ENCODE results near the gene ZNF407.
A peak's percentile ranks its signal among the peaks of the same experiment; 100 is the strongest.

The ZNF407 gene

DNA sequence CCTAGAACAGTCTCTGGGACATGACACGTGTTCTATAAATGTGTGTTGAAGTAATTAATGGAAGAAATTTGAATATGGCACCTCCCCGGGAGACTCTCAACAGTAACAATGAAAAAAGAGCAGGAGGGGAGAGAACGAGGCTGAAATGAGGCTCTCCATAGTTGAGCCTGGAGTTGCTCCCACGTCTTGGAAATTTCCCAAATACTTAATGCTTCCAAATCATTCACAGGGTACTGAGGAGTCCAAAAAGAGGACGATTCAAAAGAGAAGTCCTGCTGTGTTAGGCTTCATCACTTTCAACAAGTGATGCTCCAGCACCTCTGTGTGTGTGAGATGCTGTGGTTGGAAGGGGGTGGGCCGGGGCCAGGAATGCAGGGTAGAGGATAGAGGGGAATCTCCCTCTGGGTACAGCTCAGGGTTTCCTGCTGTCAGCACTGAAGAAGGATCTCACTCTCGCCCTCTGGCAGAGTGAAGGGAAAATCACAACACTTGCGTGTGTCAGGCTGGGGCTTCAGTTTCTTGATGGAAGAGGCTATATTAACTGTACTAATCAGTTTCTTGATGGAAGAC is 18.1 kb upstream of the ZNF407 start:
- DNase-seq (ENCODE audit: low spot score): no peak

DNA sequence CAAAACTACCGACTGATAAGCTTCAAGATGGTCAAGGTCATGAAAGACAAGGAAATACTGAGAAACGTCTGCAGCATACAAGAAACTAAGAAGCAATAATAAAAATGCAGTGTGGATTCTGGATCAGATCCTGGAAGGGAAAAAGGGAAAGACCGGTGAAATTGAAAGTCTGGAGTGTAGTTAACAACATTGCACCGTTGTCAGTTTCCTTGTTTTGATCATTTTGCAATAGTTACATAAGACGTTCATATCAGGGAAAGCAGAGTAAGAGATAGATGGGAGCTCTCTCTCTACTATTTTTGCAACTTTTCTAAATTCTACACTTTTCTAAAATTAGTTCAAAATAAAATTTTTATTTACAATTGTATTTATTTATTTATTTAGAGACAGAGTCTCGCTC is 15.0 kb upstream of the ZNF407 start:
- DNase-seq (ENCODE audit: low spot score): no peak

DNA sequence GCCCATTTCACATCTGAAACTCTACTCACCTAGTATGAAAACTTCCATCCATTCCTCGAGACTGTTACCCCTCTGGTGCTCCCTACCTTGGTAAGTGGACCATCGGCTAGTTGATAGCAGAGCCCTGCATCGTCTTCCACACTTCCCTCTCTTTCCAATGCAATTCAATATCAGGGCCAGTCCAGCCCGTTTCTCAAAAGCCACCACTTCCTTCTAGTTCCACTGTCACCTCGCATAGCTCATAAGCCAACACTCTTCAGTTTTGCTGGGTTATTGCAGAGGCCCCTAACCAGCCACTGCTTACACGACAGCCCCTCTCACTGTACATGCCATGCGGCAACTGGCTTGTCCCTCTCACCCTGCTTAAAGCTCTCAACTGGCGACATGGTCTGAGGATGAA is 10.2 kb upstream of the ZNF407 start:
- no peak for DNase-seq (ENCODE audit: low spot score)

DNA sequence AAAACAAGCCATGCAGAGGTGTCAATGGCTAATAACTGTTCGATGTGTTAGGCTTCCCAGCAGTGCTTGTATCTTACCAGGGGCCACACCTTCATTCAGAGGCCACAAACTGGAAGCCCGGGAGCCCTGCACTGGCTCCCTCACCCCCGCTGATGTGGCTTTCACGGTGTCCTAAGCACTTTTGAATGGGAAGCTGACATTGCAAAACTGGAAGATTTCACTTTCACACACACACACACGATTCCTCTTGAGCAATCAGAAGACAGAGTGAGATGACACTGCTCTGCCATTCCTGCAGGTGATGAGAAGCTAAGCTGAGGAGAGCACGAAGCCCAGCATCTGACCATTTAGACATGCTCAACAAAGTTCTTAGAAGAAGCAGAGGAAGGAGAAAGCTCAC is 8.6 kb upstream of the ZNF407 start:
- DNase-seq (ENCODE audit: low spot score): no peak

DNA sequence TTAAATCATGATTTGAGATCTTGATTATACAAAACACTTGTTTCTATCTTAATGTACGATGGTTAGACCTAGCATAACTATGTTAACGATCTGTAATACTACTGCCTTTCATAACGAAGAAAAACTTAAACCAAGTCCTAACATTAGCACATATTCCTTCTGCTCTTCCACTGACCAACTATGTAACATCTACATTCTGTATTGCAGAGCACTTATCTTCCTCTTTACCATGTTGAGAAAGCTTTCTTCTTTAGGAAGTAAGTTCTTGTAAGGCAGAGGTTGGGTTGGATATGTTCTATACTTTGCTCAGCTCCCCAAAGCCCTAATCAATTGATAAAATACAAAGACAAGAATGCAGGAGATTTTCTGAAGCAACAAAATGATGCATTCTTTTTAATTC is 7.9 kb upstream of the ZNF407 start:
- DNase-seq (ENCODE audit: low spot score): no peak

DNA sequence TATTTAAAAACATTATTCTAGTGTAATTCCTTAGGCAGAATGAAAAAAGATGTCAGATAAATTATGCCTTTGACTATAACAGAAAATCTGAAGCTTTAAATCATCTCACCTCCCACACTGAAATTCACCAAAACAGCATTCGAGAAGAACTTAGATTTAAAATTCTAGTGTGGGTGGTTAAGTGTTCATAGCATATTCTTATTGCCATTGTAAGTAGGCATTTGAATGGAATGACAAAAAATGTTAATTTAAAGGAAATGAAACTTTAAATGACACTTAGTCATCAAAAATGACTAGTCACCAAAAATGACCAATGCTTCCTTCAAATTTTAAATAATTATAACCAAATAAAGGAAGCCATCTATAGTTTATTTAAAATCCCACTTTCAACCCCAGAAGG is 7.0 kb upstream of the ZNF407 start:
- DNase-seq (ENCODE audit: low spot score): no peak

DNA sequence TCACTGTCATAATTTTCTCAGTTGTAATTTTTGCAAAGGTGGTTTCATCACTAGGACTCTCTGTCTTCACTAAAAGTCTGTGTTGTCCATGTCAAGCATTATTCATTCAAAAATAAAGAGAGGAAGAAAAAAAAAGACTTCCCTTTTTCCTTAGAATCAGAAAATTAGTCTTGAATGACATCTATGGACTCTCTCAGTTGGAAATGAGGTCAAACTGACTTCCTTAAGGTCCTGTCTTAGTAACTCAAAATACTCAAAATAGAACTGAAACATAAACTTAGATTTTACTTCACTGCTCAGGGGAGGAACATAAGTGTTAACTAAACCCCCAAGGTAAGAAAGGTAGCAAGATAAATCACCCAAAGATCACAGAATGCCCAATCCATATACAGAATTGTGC is 2.2 kb upstream of the ZNF407 start:
- no peak for DNase-seq (ENCODE audit: low spot score)

DNA sequence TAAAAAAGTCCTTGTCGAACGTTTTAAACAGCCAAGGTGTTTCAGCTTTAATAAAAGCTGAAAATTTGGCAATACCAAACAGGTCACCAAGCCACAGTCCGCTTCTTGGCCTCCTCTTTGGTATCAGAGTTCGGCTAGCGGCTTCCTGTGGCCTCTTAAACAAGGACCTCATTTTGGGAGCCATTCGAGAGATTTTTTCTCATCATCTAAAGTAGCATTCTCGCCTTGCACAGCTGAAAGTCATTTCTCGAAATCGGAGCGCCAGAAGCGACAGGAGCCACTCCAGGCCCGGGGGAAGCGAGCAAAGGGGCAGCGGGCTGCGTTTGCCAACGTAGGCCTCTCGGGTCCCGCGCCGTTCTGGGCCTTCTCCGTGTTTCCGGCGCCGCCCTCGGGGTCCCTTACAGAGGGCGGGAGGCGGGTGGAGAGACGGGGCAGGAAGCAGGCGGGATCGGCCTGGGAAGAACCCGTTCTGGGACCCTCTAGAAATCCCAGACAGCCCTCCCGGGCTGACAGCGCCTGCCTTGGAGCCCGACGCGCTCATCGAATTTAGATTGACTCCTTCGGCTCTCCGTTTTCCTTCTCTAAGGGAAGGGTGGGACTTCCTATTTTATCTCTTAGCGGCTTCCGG is 522 bp upstream of the ZNF407 start:
- DNase-seq (ENCODE audit: low spot score): no peak

DNA sequence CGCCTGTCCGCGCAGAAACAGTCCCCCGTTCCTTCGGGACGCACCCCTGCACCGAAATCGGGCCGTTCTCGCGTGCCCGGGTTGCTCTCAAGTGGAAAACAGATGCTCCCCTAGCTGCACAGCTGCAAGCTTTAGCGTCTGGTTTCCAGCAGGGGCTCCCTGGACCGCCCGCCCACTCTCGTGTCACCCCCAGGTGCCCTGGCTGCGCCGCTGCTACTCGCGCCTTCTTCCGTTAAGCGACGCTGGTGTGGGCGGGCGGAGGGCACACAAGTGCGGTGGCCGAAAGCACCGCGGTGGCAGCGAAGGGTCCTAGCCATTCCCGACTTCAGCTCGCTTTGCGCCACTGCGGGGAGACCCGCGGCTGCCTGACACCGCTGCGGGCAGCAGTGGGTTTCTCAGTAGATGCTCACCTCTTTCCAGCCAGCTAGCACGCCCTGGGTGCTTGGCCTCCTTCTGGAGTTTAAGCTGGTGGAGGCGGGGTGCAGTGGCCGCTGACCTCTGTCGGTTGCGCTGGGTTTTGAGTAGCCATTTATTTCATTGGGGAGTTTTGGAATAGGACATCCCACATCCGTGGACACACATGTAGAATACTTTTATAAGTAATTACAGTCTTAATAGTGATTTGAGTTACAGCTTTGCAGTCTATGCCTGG is 806 bp downstream of the ZNF407 start:
- DNase-seq (ENCODE audit: low spot score): peak; percentile 82

DNA sequence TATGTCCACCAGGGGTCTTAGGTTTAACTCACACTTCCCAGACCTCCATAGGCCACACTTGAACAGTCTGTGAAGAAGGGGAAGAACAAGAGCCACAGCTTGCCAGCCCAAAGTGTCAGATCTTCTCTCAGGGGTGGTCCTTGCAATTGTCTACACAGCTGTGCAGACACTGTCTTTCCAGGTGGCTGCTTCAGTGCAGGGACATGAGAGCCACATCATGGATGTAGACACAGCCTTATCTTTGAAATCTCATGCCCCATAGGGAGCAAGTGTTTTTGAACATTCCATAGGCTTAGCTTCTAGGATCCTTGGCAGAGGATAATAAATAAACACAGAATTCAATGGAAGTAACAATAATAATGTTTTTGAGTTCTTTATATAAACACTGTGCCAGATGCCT is 6.7 kb downstream of the ZNF407 start:
- DNase-seq (ENCODE audit: low spot score): no peak

DNA sequence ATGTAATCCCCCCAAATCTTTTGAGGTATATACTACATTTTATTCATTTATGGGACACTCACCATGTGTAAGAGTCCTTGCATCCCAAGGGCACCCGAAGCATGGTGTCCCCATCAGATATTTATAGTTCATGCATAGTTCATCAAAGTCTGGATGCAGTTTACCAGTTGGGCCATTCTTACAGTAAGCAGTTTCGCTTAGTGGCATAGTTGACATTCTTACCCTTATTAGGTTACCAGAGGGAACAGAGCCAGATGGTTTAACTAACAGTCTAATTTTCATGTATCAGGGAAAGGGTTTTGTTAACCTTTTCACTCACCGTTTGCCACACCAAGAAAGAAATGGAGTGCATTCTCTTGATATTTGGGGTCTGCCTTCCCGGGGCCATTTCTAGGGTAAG is 7.1 kb downstream of the ZNF407 start:
- DNase-seq (ENCODE audit: low spot score): no peak

DNA sequence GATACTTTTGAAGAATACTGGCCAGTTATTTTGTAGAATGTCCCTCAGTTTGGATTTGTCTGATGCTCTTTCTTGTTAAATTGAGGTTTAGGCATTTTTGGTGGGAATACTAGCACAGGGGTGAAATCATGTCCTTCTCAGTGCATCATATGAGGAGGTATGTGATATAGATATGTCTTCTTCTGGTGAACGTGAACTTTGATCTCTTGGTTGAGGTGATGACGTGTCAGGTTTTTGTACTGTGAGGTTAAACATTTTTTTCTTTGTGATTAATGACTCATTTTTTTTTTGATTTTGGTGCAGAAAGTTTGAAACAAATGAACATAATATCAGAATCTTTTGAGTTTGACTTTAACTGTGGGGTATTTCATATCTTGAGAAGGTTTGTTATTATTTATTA is 11.0 kb downstream of the ZNF407 start:
- DNase-seq (ENCODE audit: low spot score): no peak

DNA sequence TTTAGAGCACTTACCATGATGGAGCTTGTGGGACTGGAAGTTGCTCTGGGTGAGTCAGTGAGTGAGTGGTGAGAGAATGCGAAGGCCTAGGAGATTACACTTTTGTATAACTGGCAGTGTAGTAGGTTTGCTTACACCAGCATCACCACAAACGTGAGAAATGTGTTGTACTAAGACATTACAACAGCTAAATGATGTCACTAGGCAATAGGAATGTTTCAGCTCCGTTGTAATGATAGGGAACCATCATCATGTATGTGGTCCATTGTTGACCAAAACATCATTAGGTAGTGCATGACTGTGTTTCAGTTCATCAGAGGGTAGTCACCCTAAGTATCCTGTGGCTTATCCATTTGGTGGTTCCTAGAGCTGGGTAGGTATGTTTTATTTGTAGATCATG is 11.9 kb downstream of the ZNF407 start:
- DNase-seq (ENCODE audit: low spot score): no peak

DNA sequence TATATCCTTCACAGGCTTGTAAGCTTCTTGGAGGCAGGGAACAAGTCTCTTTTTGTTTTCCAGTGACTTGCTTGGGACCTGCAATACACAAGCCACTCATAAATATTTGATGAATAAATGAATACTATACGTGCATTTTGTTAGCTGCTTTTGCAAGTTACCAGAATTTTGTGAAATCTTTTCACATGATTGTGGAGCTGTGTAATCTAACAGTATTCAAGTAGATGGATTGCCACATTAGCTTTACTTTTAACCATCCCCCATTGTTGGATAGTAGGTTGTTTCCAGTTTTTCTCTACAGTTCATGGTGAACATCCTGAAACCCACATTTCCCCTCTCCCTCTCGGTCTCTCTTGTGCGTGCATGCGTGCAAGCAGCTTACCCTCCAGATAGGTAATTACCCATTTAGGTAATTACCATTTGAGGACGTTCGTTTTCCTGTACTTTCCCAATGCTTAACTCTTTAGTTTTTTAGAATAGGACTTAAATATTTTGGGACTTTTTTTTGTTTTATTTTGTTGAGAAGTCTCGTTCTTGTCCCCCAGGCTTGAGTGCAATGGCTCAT is 12.5 kb downstream of the ZNF407 start:
- no peak for DNase-seq (ENCODE audit: low spot score)

DNA sequence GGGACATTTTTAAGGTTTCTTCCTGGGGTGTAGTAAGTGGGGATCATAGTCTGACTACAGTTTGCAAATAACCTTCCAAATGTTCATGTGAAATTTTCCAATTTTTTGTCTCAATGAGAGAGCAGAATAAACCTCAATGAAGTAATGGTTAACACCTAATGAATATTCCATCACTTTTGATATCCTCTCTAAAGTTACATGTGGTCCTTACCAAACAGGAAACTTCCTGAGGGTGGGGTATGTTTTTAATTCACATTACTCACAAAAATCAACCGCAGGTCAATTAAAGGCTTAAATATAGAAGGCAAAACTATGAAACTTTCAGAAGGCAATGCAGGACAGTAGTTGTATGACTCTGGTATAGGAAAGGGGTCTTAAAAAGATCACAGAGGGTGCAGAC is 13.2 kb downstream of the ZNF407 start:
- no peak for DNase-seq (ENCODE audit: low spot score)

DNA sequence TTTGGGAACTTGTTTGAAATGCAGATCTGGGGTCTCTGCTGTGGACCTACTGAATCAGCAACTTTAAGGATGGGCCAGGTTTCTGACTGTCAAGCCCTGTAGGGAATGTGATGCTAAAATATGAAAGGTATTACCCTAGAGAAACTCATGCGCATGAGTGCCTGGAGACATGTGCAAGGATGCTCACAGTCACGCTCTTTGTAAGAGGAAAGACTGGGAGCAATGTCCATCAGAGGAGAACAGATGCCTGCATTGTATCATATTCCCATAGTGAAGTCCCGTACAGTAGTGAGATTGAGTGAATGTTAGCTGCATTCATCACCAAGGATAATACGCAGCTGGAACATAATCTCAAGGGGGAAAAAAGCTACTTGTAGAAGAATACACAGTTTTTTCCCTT is 14.1 kb downstream of the ZNF407 start:
- no peak for DNase-seq (ENCODE audit: low spot score)

DNA sequence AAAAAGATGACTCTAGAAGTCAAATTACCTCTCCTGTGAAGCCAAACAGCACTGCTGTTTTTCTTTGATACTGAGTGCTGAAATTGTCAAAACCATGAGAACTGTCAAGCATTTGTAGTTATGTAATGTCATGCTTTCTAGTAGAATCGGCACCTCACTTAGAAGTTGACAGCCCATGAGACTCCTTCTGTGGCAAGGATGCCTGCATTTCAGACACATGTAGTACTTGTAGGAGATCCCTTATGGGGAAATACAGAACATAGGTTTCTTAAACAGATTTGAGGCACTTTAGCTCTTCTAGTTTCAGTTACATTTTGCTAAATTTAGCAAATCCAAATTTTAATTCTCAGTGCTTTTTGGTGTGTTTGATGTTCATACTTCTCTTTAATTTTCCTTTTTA is 15.7 kb downstream of the ZNF407 start:
- no peak for DNase-seq (ENCODE audit: low spot score)

DNA sequence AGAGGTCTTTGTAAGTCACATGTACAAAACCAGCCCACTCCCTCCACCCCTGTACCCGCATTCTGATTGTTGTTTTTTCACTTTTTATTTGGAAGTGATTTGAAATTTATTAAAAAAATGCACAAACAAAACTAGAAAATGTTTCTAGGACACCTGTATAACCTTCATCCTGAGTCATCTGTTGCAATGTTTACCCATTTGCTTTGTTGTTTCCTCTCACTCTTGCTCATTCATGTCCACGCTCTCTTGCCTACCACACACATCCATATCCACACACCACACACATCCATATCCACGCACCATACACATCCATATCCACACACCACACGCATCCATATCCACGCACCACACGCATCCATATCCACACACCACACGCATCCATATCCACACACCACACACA is 18.8 kb downstream of the ZNF407 start:
- no peak for DNase-seq (ENCODE audit: low spot score)

DNA sequence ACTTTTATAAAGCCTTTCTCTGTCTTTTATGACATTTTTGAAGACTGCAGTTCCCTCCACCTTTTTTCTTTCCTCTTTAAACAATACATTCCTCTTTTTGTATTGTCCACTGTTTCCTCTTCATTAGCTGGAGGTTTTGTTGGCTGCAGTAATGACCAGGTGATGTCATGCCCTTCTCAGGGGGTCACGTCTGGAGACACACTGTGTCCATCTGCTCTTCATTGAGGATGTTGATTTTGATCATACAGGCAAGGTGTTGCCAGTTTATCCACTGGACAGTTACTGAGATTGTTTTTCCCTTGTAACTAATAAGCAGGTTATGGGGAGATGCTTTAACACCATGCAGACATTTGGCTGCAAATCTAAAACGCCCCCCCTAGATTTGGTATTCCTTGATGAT is 19.8 kb downstream of the ZNF407 start:
- DNase-seq (ENCODE audit: low spot score): no peak

DNA sequence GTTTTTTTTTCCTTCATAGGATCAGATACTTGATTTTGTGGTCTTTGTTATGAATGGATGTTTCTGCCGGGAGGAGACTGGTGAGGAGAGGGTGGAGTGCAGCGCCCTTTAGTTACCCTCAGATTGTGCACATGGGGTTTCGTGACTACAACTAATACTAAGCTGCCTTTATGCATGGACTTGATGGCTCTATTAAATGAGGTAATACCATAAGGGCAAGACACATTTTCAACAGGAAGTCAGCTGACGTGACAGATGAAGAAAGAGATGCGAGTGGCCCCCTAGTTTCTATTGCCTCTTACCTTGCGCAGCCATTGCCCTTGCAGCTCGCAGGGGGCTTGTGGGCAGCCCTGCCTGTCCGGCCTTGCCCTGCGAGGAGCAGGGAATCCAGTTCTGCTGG is 24.4 kb downstream of the ZNF407 start:
- DNase-seq (ENCODE audit: low spot score): no peak

DNA sequence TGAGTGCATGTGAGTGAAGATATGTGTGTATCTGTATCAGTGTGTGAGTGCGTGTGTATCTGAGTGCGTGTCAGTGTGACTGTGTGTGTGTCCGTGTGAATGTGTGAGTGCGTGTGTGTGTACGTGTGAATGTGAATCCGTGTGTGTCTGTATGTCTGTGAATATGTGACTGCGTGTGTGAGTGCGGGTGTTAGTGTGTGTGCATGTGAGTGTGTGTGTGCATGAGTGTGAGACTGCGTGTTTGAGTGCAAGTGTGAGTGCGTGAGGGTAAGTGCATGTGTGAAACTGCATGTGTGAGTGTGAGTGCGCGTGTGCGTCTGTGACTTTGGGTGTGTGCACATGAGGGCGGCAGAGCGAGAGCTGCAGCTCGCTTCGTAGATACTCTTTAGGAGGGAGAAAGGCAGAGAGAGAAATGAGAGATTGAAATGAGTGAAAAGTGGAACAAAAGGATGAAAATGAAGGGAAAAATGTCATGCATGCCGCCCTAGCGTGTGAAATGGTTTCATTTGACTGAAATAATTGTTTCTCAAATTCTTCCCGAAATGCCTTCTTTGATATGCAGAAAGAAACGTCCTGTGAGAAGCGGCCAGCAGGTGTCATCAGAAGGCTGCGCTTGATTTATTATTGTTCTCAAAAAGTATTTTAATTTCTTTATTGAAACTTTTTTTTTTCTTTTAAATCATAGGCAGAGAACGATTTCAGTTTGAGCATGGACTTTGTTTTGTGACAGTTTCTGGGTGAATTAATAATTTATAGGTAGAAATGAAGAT is 25.6 kb downstream of the ZNF407 start:
- no peak for DNase-seq (ENCODE audit: low spot score)

DNA sequence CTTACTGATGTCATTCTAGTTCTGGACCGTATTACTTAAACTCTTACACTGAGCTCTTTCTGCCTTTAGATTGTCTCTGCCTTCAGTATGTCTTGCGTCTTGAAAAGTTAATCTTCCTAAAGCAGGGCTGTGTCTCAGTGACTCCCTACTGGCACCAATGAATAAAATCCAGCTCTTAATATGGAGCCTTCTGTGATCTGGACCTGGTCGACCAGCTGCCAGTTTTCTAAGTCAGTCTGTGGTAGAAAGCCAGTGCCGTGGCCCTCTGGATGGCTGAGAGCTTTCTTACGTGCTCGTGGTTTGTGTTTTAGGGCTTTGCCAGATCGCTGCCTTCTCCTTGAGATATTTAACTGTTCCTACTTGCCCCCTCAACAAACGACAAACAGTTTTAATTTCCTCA is 26.8 kb downstream of the ZNF407 start:
- no peak for DNase-seq (ENCODE audit: low spot score)

DNA sequence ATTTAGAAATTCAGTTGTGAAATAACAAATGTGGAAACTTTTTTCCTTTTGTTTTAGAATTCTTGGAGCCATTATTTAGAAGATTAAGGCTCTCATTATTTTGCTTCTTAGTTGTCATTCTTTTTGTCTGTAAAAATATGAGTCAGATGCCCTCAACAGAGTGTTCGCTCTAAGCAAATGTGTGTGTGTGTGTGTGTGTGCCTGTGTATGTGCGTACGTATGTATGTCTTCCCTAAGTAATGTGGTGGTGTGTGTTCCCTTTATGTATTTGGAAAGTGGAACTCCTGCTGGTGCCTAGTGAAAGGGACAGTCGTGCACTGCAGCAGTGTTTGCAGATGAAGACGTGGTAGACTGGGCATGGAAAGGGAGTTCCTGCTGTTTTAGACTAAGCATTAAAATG is 27.5 kb downstream of the ZNF407 start:
- no peak for DNase-seq (ENCODE audit: low spot score)
